Tongue (tissue), 2 donors: ENCODE data around the gene LHFPL2. TPM values are rescaled to one million over a fixed set of nuclear protein-coding genes. Genes with fewer than 3 reads are reported as not detected.
"Not testable (repeated sequence)": the region's sequence is repeated elsewhere in the genome, so short reads cannot be mapped to it uniquely, and the experiment has no call there.

ENCODE experiments used
- DNase-seq: peaks from one replicate; pipeline ENCODE4 v3.0.0-alpha.2; 2015
- total RNA-seq: library from RNA; depleted of rRNA; stranded (reverse); fragments of >200 nt; gene quantifications from one replicate; pipeline ENCODE4 v1.2.3, GENCODE V29; 2014

LHFPL2 gene
- total RNA-seq, 1 donor from 2014 or later = 107 TPM

GRCh38 chr5:78458843-78459242, 189.7 kb downstream of the LHFPL2 start:
- DNase-seq = no peak

DNA sequence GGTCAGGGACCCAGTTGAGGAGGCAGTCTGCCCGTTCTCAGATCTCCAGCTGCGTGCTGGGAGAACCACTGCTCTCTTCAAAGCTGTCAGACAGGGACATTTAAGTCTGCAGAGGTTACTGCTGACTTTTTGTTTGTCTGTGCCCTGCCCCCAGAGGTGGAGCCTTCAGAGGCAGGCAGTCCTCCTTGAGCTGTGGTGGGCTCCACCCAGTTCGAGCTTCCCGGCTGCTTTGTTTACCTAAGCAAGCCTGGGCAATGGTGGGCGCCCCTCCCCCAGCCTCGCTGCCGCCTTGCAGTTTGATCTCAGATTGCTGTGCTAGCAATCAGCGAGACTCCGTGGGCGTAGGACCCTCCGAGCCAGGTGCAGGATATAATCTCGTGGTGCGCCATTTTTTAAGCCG, 191.1 kb downstream of the LHFPL2 start:
- not testable (repeated sequence) for DNase-seq

DNA sequence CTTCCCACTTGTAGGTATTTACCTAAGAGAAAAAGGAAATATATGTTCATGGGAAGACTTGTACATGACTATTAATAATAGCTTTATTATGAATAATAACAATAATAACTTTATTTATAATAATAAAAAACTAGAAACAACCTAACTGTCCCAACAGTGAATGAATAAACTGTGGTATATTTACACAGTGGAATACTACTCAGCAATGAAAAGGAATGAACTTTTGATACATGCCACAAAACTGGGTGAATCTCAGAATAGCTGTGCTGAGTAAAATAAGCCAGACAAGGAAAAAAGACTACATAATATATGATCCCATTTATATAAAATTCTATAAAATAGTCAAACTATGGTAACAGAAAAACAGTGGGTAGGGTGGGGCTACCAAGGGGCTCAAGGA, 199.5 kb downstream of the LHFPL2 start:
- DNase-seq = no peak

- no peak for DNase-seq
Measured at GRCh38 chr5:78447775-78448424, 200.7 kb downstream of the LHFPL2 start.
